Measurements from ENCODE around the gene ARRDC1. TPM values are rescaled to one million over a fixed set of nuclear protein-coding genes. Genes with fewer than 3 reads are reported as not detected.
"Not testable (repeated sequence)": the region's sequence is repeated elsewhere in the genome, so short reads cannot be mapped to it uniquely, and the experiment has no call there.

Gene ARRDC1
- total RNA-seq, 1 experiment from 2014 or later: 47.1 TPM

GRCh38 chr9:137593176-137593575 lies 12.3 kb upstream of the ARRDC1 start:
- intact Hi-C loops (cut with micrococcal nuclease; ENCODE audit: unreplicated experiment): no loop called here
- Histone ChIP-seq H3K4me3 (ENCODE audit: low read depth in 2 of 2, low read length in 2 of 2) (no peak overlapping the region), H3K36me3 (ENCODE audit: control insufficient read depth, insufficient read depth, low read length) (no peaks in the 10 kb centered on the region; the same call in 1 of the 2 replicates), H3K9me3 (ENCODE audit: control insufficient read depth, insufficient read depth, low read depth, low read length) (no peaks in the 10 kb centered on the region), H3K27ac (ENCODE audit: low read length) (no peak overlapping the region), H3K4me1 (ENCODE audit: control insufficient read depth, insufficient read depth, low read length) (peaks cover 3% of the 10 kb centered on the region; the same call in 1 of the 2 replicates), H3K27me3 (ENCODE audit: control insufficient read depth, insufficient read depth, low read length) (no peaks in the 10 kb centered on the region)
- no peak for TF ChIP-seq REST (IDR thresholded peaks at IDR 0.05; ENCODE audit: insufficient read depth in 1 of 2, low read depth in 2 of 2, low read length in 1 of 2)
- TF ChIP-seq TCF7L2 (IDR thresholded peaks at IDR 0.05; ENCODE audit: low read depth, low read length): no peak
- TF ChIP-seq POLR2AphosphoS5 (IDR thresholded peaks at IDR 0.05; ENCODE audit: low read depth, low read length): no peak
- CTCF ChIA-PET: no interaction called here
- in situ Hi-C loops (cut with HindIII; ENCODE audit: low pct_unique_long_range_greater_than_20kb, low sequenced_read_pairs): no loop called here
- POLR2A ChIA-PET: no interaction called here
- ATAC-seq: no peak
- no TSS peak for BruUV-seq (replicated peaks)
- DNase-seq (ENCODE audit: low read depth, low spot score): no peak

- H3K4me1 ChIP-seq (ENCODE audit: control insufficient read depth, insufficient read depth, low read length); BruUV-seq (replicated peaks); H3K27me3 ChIP-seq (ENCODE audit: control insufficient read depth, insufficient read depth, low read length); H3K36me3 ChIP-seq (ENCODE audit: control insufficient read depth, insufficient read depth, low read length); POLR2A ChIA-PET; DNase-seq (ENCODE audit: low read depth, low spot score); intact Hi-C loops (cut with micrococcal nuclease; ENCODE audit: unreplicated experiment); H3K4me3 ChIP-seq (ENCODE audit: low read depth in 2 of 2, low read length in 2 of 2); ATAC-seq; CTCF ChIA-PET; H3K27ac ChIP-seq (ENCODE audit: low read length); H3K9me3 ChIP-seq (ENCODE audit: control insufficient read depth, insufficient read depth, low read depth, low read length); in situ Hi-C loops (cut with HindIII; ENCODE audit: low pct_unique_long_range_greater_than_20kb, low sequenced_read_pairs): not testable (repeated sequence)
Observed at GRCh38 chr9:137596577-137596976, 8.9 kb upstream of the ARRDC1 start.

- intact Hi-C loops (cut with micrococcal nuclease; ENCODE audit: unreplicated experiment) (no loop called here), in situ Hi-C loops (cut with HindIII; ENCODE audit: low pct_unique_long_range_greater_than_20kb, low sequenced_read_pairs) (no loop called here)
- POLR2A ChIA-PET: no interaction called here
Observed at GRCh38 chr9:137598943-137599342, 6.5 kb upstream of the ARRDC1 start.

More at GRCh38 chr9:137598943-137599342, 6.5 kb upstream of the ARRDC1 start:
- Histone ChIP-seq H3K4me1 (ENCODE audit: control insufficient read depth, insufficient read depth, low read length) (no peaks in the 10 kb centered on the region), H3K27me3 (ENCODE audit: control insufficient read depth, insufficient read depth, low read length) (no peaks in the 10 kb centered on the region), H3K36me3 (ENCODE audit: control insufficient read depth, insufficient read depth, low read length) (no peaks in the 10 kb centered on the region), H3K27ac (ENCODE audit: low read length) (no peak overlapping the region), H3K4me3 (ENCODE audit: low read depth in 2 of 2, low read length in 2 of 2) (no peak overlapping the region), H3K9me3 (ENCODE audit: control insufficient read depth, insufficient read depth, low read depth, low read length) (no peaks in the 10 kb centered on the region)
- no TSS peak for BruUV-seq (replicated peaks)
- CTCF ChIA-PET: no interaction called here
- DNase-seq (ENCODE audit: low read depth, low spot score) (no peak), ATAC-seq (no peak; the same call in 1 of the 2 replicates)
- TF ChIP-seq TCF7L2 (IDR thresholded peaks at IDR 0.05; ENCODE audit: low read depth, low read length): no peak
- no peak for TF ChIP-seq SIN3A (IDR thresholded peaks at IDR 0.05; ENCODE audit: borderline replicate concordance, insufficient read depth, low read depth, low read length)
- TF ChIP-seq POLR2AphosphoS5 (IDR thresholded peaks at IDR 0.05; ENCODE audit: low read depth, low read length): no peak
- TF ChIP-seq CTCF (IDR thresholded peaks at IDR 0.05): no peak
- no peak for TF ChIP-seq REST (IDR thresholded peaks at IDR 0.05; ENCODE audit: insufficient read depth in 1 of 2, low read depth in 2 of 2, low read length in 1 of 2)
